Calu3 (cell line): ENCODE results near the gene IRX3. TPM values are rescaled to one million over a fixed set of nuclear protein-coding genes. Genes with fewer than 3 reads are reported as not detected.
A peak's percentile ranks its signal among the peaks of the same experiment; 100 is the strongest.

Source experiments
- BruUV-seq: library from RNA; stranded (reverse); fragments of 400-500 nt; replicated peaks from 2 replicates; lab custom pipeline; 2021; lab: Mats Ljungman, UMichigan
- CTCF ChIA-PET: fragments of 300-600 bp; sonication (Branson Sonifier 250); formaldehyde crosslinking; loops from one replicate; lab custom pipeline; 2022; ENCODE audit warnings: antibody characterized with exemption; lab: Charles Lee
- DNase-seq: peaks from one replicate; pipeline ENCODE4 v3.0.0; 2022
- H3K27ac Mint-ChIP-seq: one replicate; pipeline ENCODE4 v1.8.0; 2022; ENCODE audit warnings: mixed read lengths; ENCODE audit not compliant: unreplicated experiment
- H3K27me3 Mint-ChIP-seq: one replicate; pipeline ENCODE4 v1.8.0; 2022; ENCODE audit warnings: mixed read lengths; ENCODE audit not compliant: unreplicated experiment
- H3K36me3 Mint-ChIP-seq: one replicate; pipeline ENCODE4 v1.8.0; 2022; ENCODE audit warnings: mild to moderate bottlenecking, moderate library complexity, mixed read lengths; ENCODE audit not compliant: insufficient read depth, unreplicated experiment
- H3K4me1 Mint-ChIP-seq: one replicate; pipeline ENCODE4 v1.8.0; 2022; ENCODE audit warnings: mild to moderate bottlenecking, low read depth, mixed read lengths; ENCODE audit not compliant: unreplicated experiment
- H3K4me3 Mint-ChIP-seq: one replicate; pipeline ENCODE4 v1.8.0; 2022; ENCODE audit warnings: mild to moderate bottlenecking, low read depth, moderate library complexity, mixed read lengths; ENCODE audit not compliant: unreplicated experiment
- H3K9me3 Mint-ChIP-seq: one replicate; pipeline ENCODE4 v1.8.0; 2022; ENCODE audit warnings: low read depth, mixed read lengths; ENCODE audit not compliant: unreplicated experiment
- CTCF ChIP-seq: fragments of 200-600 bp; IDR thresholded peaks from one replicate; pipeline ENCODE4 v1.8.0; 2022; ENCODE audit warnings: antibody characterized with exemption; ENCODE audit not compliant: unreplicated experiment
- intact Hi-C: fragments of 100-400 bp; cut with micrococcal nuclease; formaldehyde crosslinking; loops from one replicate; pipeline ENCODE4 v1.10.0; 2022; ENCODE audit not compliant: unreplicated experiment
- total RNA-seq: library from RNA; stranded (reverse); gene quantifications from 2 replicates; pipeline ENCODE4 v1.2.3, GENCODE V29; 2022

Gene IRX3
- total RNA-seq, 1 experiment from 2014 or later, result 5.7 TPM

GRCh38 chr16:54290833-54291655 is 4.5 kb upstream of the IRX3 start:
- Mint-ChIP-seq H3K27ac (no peak overlapping the region), H3K27me3 (peaks cover 41% of the 10 kb centered on the region)

GRCh38 chr16:54289945-54290832 is 3.6 kb upstream of the IRX3 start:
- Mint-ChIP-seq H3K27ac (no peak overlapping the region), H3K36me3 (peaks cover 23% of the 10 kb centered on the region), H3K27me3 (peaks cover 49% of the 10 kb centered on the region), H3K4me3 (no peak overlapping the region), H3K9me3 (no peaks in the 10 kb centered on the region), H3K4me1 (peaks cover 3% of the 10 kb centered on the region)
- intact Hi-C loops, result loop anchor here (10.0 kb wide), 2 partner anchors 395 to 635 kb away; no protein-coding TSS in a partner anchor
- TF ChIP-seq CTCF, result no peak
- no peak for DNase-seq
- CTCF ChIA-PET, result no interaction called here
- BruUV-seq, result no TSS peak

More at GRCh38 chr16:54290833-54291655, 4.5 kb upstream of the IRX3 start:
- Mint-ChIP-seq H3K4me3 (no peak overlapping the region), H3K9me3 (peaks cover 2% of the 10 kb centered on the region), H3K4me1 (no peaks in the 10 kb centered on the region), H3K36me3 (peaks cover 18% of the 10 kb centered on the region)
- no TSS peak for BruUV-seq
- no peak for TF ChIP-seq CTCF
- CTCF ChIA-PET, result no interaction called here
- intact Hi-C loops, result no loop called here
- no peak for DNase-seq

- peak overlapping the region; percentile 17 for H3K27ac Mint-ChIP-seq
- peaks cover 28% of the 10 kb centered on the region for H3K36me3 Mint-ChIP-seq
- no peaks in the 10 kb centered on the region for H3K9me3 Mint-ChIP-seq
- CTCF ChIA-PET, result no interaction called here
- no peak overlapping the region for H3K4me3 Mint-ChIP-seq
- BruUV-seq, result no TSS peak
- H3K4me1 Mint-ChIP-seq, result peaks cover 8% of the 10 kb centered on the region
- intact Hi-C loops, result loop anchor here (10.0 kb wide), 2 partner anchors 395 to 635 kb away; no protein-coding TSS in a partner anchor
- DNase-seq, result no peak
- peaks cover 48% of the 10 kb centered on the region for H3K27me3 Mint-ChIP-seq
- TF ChIP-seq CTCF, result no peak
Measured at GRCh38 chr16:54289242-54289944, 2.8 kb upstream of the IRX3 start.

- peaks cover 34% of the 10 kb centered on the region for H3K36me3 Mint-ChIP-seq
- peaks cover 8% of the 10 kb centered on the region for H3K4me1 Mint-ChIP-seq
- peaks cover 46% of the 10 kb centered on the region for H3K27me3 Mint-ChIP-seq
- no peak overlapping the region for H3K4me3 Mint-ChIP-seq
- H3K9me3 Mint-ChIP-seq, result no peaks in the 10 kb centered on the region
- no TSS peak for BruUV-seq
- CTCF ChIA-PET, result no interaction called here
- no peak for TF ChIP-seq CTCF
- intact Hi-C loops, result loop anchor here (10.0 kb wide), 2 partner anchors 394 to 636 kb away; no protein-coding TSS in a partner anchor
- H3K27ac Mint-ChIP-seq, result no peak overlapping the region
- no peak for DNase-seq
Measured at GRCh38 chr16:54288835-54289241, 2.3 kb upstream of the IRX3 start.
